Measurements from ENCODE around the gene TSPAN8.

Gene TSPAN8

GRCh38 chr12:71183018-71183417 is 25.2 kb upstream of the TSPAN8 start:
- TF ChIP-seq POU6F1 (CRISPR knock-in tag; IDR thresholded peaks at IDR 0.05; ENCODE audit: borderline replicate concordance, low read depth) (no peak), ZNF8 (CRISPR knock-in tag; IDR thresholded peaks at IDR 0.05) (no peak), ESRRG (CRISPR knock-in tag; IDR thresholded peaks at IDR 0.05) (no peak), BACH2 (CRISPR knock-in tag; IDR thresholded peaks at IDR 0.05; ENCODE audit: borderline replicate concordance) (no peak), GLIS3 (CRISPR knock-in tag; IDR thresholded peaks at IDR 0.05) (no peak), TCF4 (CRISPR knock-in tag; IDR thresholded peaks at IDR 0.05; ENCODE audit: borderline replicate concordance) (no peak), ISL1 (CRISPR knock-in tag; IDR thresholded peaks at IDR 0.05) (peak; percentile 50), CREB5 (CRISPR knock-in tag; IDR thresholded peaks at IDR 0.05; ENCODE audit: low read depth) (no peak), OSR1 (CRISPR knock-in tag; IDR thresholded peaks at IDR 0.05) (no peak), TOX (CRISPR knock-in tag; IDR thresholded peaks at IDR 0.05; ENCODE audit: borderline replicate concordance) (no peak), ZC3H10 (CRISPR knock-in tag; IDR thresholded peaks at IDR 0.05) (no peak), ZFP3 (CRISPR knock-in tag; IDR thresholded peaks at IDR 0.05) (0 out of 2 replicates have a peak, but pooled peaks have one; percentile 24), TSHZ2 (CRISPR knock-in tag; IDR thresholded peaks at IDR 0.05) (no peak), ARNTL (CRISPR knock-in tag; IDR thresholded peaks at IDR 0.05; ENCODE audit: borderline replicate concordance, low read depth) (no peak), ZNF565 (CRISPR knock-in tag; conservative IDR thresholded peaks at IDR 0.05; ENCODE audit: low read depth) (no peak), ZFP30 (CRISPR knock-in tag; IDR thresholded peaks at IDR 0.05) (no peak), CSRNP3 (CRISPR knock-in tag; IDR thresholded peaks at IDR 0.05) (no peak)
- peak; percentile 68 for ATAC-seq

GRCh38 chr12:71178162-71178561 is 20.4 kb upstream of the TSPAN8 start:
- ATAC-seq: no peak
- TF ChIP-seq SNAI2 (CRISPR knock-in tag; IDR thresholded peaks at IDR 0.05) (no peak), TSHZ2 (CRISPR knock-in tag; IDR thresholded peaks at IDR 0.05) (no peak), OSR1 (CRISPR knock-in tag; IDR thresholded peaks at IDR 0.05) (no peak), TOX (CRISPR knock-in tag; IDR thresholded peaks at IDR 0.05; ENCODE audit: borderline replicate concordance) (no peak), ISL1 (CRISPR knock-in tag; IDR thresholded peaks at IDR 0.05) (no peak), CREB5 (CRISPR knock-in tag; IDR thresholded peaks at IDR 0.05; ENCODE audit: low read depth) (no peak), PPARA (CRISPR knock-in tag; IDR thresholded peaks at IDR 0.05; ENCODE audit: borderline replicate concordance) (no peak), TCF4 (CRISPR knock-in tag; IDR thresholded peaks at IDR 0.05; ENCODE audit: borderline replicate concordance) (no peak), ZFP30 (CRISPR knock-in tag; IDR thresholded peaks at IDR 0.05) (no peak), CSRNP3 (CRISPR knock-in tag; IDR thresholded peaks at IDR 0.05) (no peak), ZFP3 (CRISPR knock-in tag; IDR thresholded peaks at IDR 0.05) (no peak), POU6F1 (CRISPR knock-in tag; IDR thresholded peaks at IDR 0.05; ENCODE audit: borderline replicate concordance, low read depth) (no peak), PATZ1 (CRISPR knock-in tag; IDR thresholded peaks at IDR 0.05; ENCODE audit: borderline replicate concordance) (no peak), RARB (CRISPR knock-in tag; IDR thresholded peaks at IDR 0.05) (no peak), ZC3H10 (CRISPR knock-in tag; IDR thresholded peaks at IDR 0.05) (no peak), ZNF70 (CRISPR knock-in tag; IDR thresholded peaks at IDR 0.05) (no peak)
